DND-41 (cell line): ENCODE results near the gene MORN4.

ENCODE experiments used
- CTCF ChIP-seq: IDR thresholded peaks from 2 replicates; pipeline ENCODE4 v1.5.1; 2012; ENCODE audit warnings: borderline replicate concordance, low read length, moderate library complexity, mild to moderate bottlenecking; ENCODE audit not compliant: poor library complexity, severe bottlenecking; ENCODE audit errors: extremely low read depth
- EZH2 ChIP-seq: IDR thresholded peaks from 3 replicates; pipeline ENCODE4 v1.6.1; 2012; ENCODE audit warnings: borderline replicate concordance, low read depth, mild to moderate bottlenecking, moderate library complexity, low read length, inconsistent platforms; ENCODE audit not compliant: severe bottlenecking

- TF ChIP-seq CTCF (no peak), EZH2 (no peak)
Measured at GRCh38 chr10:97589479-97589878, 43.8 kb downstream of the MORN4 start, which contains the start of gene C10orf62.
